Left lung (tissue), 10 donors: ENCODE measurements around the gene BNIP5. TPM values are rescaled to one million over a fixed set of nuclear protein-coding genes. Genes with fewer than 3 reads are reported as not detected.

ENCODE experiments used
- ATAC-seq: fragments of 200-7000 bp; cut with Tn5 transposase; one replicate; pipeline ENCODE4 v1.9.1; 2020; ENCODE audit warnings: moderate library complexity
- DNase-seq, 4 donors: peaks; one replicate each; pipeline ENCODE4 v3.0.0-alpha.2; 2013 to 2020
- H3K27ac ChIP-seq, 2 donors: fragments of 200-600 bp; sonication (generic) in 1 of 2; one replicate each; pipeline versions ENCODE4 v1.5.0 to v1.8.0; 2020 to 2021
- H3K27me3 ChIP-seq, 2 donors: fragments of 200-600 bp; sonication (generic) in 1 of 2; one replicate each; pipeline versions ENCODE4 v1.5.0 to v1.8.0; 2020 to 2021
- H3K36me3 ChIP-seq, 2 donors: fragments of 200-600 bp; sonication (generic) in 1 of 2; one replicate each; pipeline versions ENCODE4 v1.5.0 to v1.8.0; 2020 to 2021
- H3K4me1 ChIP-seq, 2 donors: fragments of 200-600 bp; one replicate each; pipeline ENCODE4 v1.8.0; 2021
- H3K4me3 ChIP-seq, 2 donors: fragments of 200-600 bp; sonication (generic) in 1 of 2; one replicate each; pipeline versions ENCODE4 v1.5.0 to v1.8.0; 2020 to 2021; ENCODE audit warnings: mild to moderate bottlenecking in 1 of 2
- H3K9me3 ChIP-seq, 2 donors: fragments of 200-600 bp; sonication (generic) in 1 of 2; one replicate each; pipeline versions ENCODE4 v1.5.0 to v1.8.0; 2020 to 2021
- CTCF ChIP-seq, 2 donors: fragments of 200-600 bp; sonication (generic) in 1 of 2; IDR thresholded peaks; one replicate each; pipeline versions ENCODE4 v1.5.0 to v1.8.0; 2021; ENCODE audit warnings: antibody characterized with exemption in 2 of 2
- intact Hi-C, 2 donors: fragments of 100-400 bp; cut with DNase I; formaldehyde crosslinking; loops; one replicate each; pipeline versions ENCODE4 v1.11.2 to v1.14.2; 2022
- polyA plus RNA-seq, 6 donors: library from polyadenylated mRNA; unstranded; fragments of 120-200 nt; gene quantifications; one replicate each; pipeline ENCODE4 v1.2.1, GENCODE V29; 2013; ENCODE audit not compliant: insufficient read length in 6 of 6
- total RNA-seq, 2 donors: library from RNA; stranded (reverse); fragmentation: NEBNext Ultra II Directional; extraction: Animal tissue kit (Norgen Biotek cat#: 25700); gene quantifications; one replicate each; pipeline ENCODE4 v1.2.1, GENCODE V29; 2021
- donor health status: DM: no; HTN: yes; CAD: no.
- donor health status: DM: no; HTN: no; CAD: no.

The BNIP5 gene
- total and polyA plus RNA-seq, 8 donors = 0.26 TPM; not detected in 7

- DNase-seq (no peak), ATAC-seq (no peak)
- H3K9me3 ChIP-seq = no peaks in the 10 kb centered on the region
- no peaks in the 10 kb centered on the region for H3K36me3 ChIP-seq
- no peak overlapping the region for H3K4me3 ChIP-seq
- peaks cover 0 to 56% of the 10 kb centered on the region in 2 donors for H3K27me3 ChIP-seq
- no peak for TF ChIP-seq CTCF (IDR thresholded peaks at IDR 0.05)
- H3K27ac ChIP-seq = no peak overlapping the region
- H3K4me1 ChIP-seq = peaks cover 3% of the 10 kb centered on the region in 2 donors
- intact Hi-C loops = no loop called here
Measured at GRCh38 chr6:36329798-36330291, 6.8 kb downstream of the BNIP5 start.

- intact Hi-C loops = no loop called here
- Histone ChIP-seq H3K27me3 (peaks cover 0 to 43% of the 10 kb centered on the region in 2 donors), H3K36me3 (no peaks in the 10 kb centered on the region), H3K27ac (no peak overlapping the region), H3K9me3 (no peaks in the 10 kb centered on the region), H3K4me3 (no peak overlapping the region), H3K4me1 (peaks cover 0 to under 1% of the 10 kb centered on the region in 2 donors)
- no peak for DNase-seq
- ATAC-seq = no peak
- TF ChIP-seq CTCF (IDR thresholded peaks at IDR 0.05) = no peak
Measured at GRCh38 chr6:36328600-36328999, 8.1 kb downstream of the BNIP5 start.

GRCh38 chr6:36327919-36328236, 8.8 kb downstream of the BNIP5 start:
- peaks cover 0 to 36% of the 10 kb centered on the region in 2 donors for H3K27me3 ChIP-seq
- no peaks in the 10 kb centered on the region for H3K4me1 ChIP-seq
- H3K36me3 ChIP-seq = no peaks in the 10 kb centered on the region
- no peaks in the 10 kb centered on the region for H3K9me3 ChIP-seq
- no peak overlapping the region for H3K27ac ChIP-seq
- ATAC-seq = no peak
- no peak overlapping the region for H3K4me3 ChIP-seq
- intact Hi-C loops = no loop called here
- no peak for TF ChIP-seq CTCF (IDR thresholded peaks at IDR 0.05)
- DNase-seq = no peak

- Histone ChIP-seq H3K27ac (no peak overlapping the region), H3K36me3 (no peaks in the 10 kb centered on the region), H3K4me3 (no peak overlapping the region), H3K27me3 (peaks cover 0 to 31% of the 10 kb centered on the region in 2 donors), H3K9me3 (no peaks in the 10 kb centered on the region), H3K4me1 (no peaks in the 10 kb centered on the region)
- intact Hi-C loops = no loop called here
- ATAC-seq (no peak), DNase-seq (no peak)
- no peak for TF ChIP-seq CTCF (IDR thresholded peaks at IDR 0.05)
Measured at GRCh38 chr6:36327226-36327918, 9.3 kb downstream of the BNIP5 start.

GRCh38 chr6:36326356-36326995, 10.2 kb downstream of the BNIP5 start:
- Histone ChIP-seq H3K27me3 (peaks cover 0 to 25% of the 10 kb centered on the region in 2 donors), H3K4me1 (no peaks in the 10 kb centered on the region), H3K27ac (no peak overlapping the region), H3K9me3 (no peaks in the 10 kb centered on the region), H3K36me3 (no peaks in the 10 kb centered on the region), H3K4me3 (no peak overlapping the region)
- DNase-seq = peak in 3 of 4 donors; percentile 52 to 95 (median 90)
- TF ChIP-seq CTCF (IDR thresholded peaks at IDR 0.05) = no peak
- ATAC-seq = peak; percentile 60
- intact Hi-C loops = no loop called here
